Measurements from ENCODE around the gene MCF2L2.
"Not testable (repeated sequence)": the region's sequence is repeated elsewhere in the genome, so short reads cannot be mapped to it uniquely, and the experiment has no call there.

The MCF2L2 gene

DNA sequence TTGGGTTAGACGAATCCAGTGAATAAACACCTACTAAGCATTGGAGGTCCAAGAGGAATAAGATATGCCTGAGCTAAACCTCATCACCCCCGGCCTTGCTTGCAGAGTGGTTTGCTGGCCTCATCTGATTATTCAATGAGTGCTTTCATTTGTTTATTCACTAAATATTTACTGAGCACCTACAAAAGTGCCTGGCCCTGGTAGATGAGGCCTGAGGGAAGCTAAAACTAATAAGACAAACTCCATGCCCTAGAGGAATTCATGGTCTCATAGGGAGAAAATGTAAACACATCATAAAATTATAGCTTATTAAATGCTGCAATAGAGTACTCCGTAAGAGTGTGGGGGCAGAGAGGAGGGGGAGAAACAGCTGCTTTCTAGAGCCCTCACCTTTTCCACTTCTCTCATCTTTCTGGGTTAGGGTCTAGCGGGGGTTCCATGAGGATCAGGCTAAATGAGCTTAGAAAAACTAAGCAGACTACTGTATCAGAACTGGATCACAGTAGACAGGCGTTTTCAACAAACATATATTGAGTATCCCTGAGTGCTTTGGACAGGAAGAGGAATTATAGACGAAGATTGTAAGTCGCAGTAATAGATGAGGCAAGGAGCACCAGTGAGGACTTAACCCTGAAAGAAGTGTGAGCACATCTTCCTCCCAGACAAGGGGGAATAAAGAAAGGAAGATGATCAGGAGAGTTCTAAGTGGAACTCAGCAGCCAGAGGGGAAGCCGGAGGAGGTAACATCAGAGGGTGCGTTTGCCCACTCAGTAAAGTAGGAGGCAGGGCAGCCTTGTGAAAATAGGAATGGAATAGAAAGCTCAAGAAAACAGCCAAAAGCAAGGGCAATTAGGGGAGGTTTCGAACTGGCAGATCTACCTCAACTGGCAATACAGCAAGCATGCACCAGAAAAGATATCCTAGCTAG is 234.4 kb downstream of the MCF2L2 start:
- no peak for DNase-seq

- DNase-seq = no peak
Observed at GRCh38 chr3:183192650-183193300, 235.6 kb downstream of the MCF2L2 start.

DNA sequence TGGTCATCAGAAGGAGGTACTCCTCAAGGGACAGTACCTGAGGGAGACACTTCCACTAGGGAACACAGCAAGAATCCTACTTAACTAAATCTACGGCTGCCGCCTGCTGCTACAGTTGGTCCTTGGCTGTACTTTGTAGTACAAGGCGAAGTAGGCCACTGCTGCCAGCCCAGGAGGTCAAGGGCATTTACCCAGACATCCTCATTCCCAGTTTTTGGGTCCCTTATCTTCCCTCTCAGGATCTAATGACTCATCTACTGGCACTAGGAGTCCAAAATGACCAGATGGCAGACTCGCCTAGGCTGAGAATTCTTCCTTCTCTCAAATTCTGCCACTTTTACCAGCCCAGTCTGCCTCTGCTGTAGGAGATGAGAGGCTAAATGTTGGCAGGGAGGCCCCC is 238.8 kb downstream of the MCF2L2 start:
- no peak for DNase-seq

DNA sequence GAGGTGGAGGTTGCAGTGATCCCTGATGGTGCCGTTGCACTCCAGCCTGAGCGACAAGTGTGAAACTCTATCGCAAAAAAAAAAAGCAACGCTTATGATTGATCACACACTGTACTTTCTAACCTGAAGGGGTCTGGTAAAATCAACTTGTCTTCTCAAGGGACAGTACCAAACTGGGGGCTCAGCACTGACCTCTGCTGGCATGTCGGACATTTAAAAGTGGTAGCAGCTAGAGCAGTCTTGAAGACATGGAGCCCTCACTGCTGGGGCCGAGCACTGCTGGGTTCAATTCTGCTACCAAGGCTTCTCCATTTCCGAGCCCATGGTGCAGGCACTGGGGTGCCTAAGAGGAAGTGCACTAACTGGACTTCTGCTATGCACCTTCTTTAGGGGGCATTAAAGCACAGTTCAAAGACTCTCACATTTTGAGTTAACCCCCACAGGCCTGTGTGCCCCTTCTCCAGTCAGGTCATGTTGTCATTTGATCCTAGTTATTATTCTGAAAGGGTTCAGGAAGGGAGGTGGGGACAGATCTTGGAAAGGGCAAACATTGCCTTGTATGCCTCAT is 239.4 kb downstream of the MCF2L2 start:
- peak; percentile 41 for DNase-seq

GRCh38 chr3:183185696-183186095 is 242.7 kb downstream of the MCF2L2 start:
- no peak for DNase-seq

- DNase-seq = no peak
Observed at GRCh38 chr3:183182732-183183610, 245.4 kb downstream of the MCF2L2 start.

GRCh38 chr3:183182073-183182472 is 246.3 kb downstream of the MCF2L2 start:
- no peak for DNase-seq

- DNase-seq = no peak
Observed at GRCh38 chr3:183181606-183182005, 246.8 kb downstream of the MCF2L2 start.

- DNase-seq = no peak
Observed at GRCh38 chr3:183180784-183181295, 247.6 kb downstream of the MCF2L2 start.

DNA sequence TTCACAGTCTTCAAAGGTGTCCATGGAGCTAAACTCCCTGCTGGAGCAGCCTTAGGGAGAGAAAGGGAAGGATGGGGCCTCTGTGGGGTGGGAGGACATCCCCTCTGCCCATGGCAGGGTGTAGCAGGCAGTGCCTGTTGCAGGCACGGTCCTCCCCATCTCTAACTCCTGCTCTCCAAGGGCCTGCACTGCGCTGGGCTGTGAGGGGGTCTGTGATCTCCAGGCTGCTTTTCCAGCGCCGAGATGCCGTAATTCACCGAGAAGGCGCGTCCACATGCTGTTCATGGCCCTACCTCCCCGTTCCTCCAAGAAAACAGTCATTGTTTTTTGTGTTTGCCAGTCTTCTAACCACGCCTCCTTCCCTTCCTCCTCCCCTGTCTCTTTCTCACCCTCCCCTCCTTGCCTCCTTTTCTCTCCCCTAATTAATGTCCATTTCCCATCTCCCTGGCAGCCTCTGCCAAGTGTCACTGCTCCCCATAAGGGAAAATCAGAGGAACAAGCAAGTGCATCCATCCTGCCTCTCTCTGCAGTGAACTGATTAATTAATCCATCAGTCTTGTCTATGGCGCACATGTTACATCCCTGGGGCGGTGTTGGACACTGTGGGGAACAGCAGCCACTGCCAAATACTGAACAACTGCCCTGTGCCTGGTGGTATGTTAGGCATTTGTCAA is 248.2 kb downstream of the MCF2L2 start:
- DNase-seq = no peak

DNA sequence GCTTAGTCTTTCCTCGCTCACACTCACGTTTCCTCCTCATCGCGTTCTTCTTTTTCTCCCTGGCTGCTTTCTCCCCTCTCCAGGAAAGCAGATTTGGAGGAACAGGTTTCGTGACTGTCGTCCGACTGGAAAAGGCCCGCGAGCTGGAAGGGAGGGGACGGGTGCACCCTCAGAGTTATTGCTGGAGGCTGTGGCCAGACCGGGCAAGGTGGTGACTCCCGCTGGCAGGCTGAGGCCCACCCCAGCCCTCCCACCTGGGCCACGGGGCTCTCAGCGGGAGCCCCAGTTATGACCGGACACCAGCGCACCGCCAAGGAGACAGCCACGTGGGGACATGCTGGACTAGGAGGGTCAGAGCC is 248.9 kb downstream of the MCF2L2 start:
- DNase-seq = not testable (repeated sequence)

DNA sequence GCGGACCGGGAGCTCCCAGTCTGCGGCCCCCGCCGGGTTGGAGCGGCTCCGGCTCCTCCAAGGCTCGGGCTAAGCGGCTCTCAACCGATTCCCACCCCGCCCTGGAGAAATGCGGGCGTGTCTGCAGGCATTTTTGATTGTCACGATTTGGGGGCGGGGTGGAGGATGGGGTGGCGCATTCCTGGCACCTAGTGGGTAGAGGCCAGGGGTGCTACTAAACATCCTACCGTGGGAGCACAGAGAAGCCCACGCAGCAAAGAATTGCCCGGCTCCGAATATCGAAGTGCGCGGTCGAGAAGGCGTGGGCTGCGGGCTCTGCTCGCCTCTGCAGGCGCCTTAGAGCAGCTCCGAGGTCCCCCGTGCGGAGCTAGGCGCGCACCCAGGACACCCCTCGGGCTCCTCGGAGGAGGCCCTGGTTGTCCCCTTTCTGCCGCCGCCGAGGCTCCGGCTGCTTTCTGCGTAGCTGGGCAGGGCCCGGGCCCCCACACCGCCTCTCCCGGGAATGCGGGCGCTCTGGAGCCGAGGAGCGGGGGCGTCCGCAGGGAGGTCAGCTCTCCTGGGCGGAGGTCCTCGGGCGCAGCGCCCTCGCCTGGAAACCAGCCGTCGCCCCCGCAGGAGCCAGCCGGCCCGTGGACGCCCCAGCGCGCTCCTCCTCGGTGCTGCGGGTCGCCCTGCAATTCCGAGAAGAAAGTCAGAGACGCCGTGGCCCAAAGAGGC is 249.4 kb downstream of the MCF2L2 start:
- DNase-seq = peak; percentile 43

- DNase-seq = no peak
Observed at GRCh38 chr3:183178512-183178832, 249.9 kb downstream of the MCF2L2 start.

DNA sequence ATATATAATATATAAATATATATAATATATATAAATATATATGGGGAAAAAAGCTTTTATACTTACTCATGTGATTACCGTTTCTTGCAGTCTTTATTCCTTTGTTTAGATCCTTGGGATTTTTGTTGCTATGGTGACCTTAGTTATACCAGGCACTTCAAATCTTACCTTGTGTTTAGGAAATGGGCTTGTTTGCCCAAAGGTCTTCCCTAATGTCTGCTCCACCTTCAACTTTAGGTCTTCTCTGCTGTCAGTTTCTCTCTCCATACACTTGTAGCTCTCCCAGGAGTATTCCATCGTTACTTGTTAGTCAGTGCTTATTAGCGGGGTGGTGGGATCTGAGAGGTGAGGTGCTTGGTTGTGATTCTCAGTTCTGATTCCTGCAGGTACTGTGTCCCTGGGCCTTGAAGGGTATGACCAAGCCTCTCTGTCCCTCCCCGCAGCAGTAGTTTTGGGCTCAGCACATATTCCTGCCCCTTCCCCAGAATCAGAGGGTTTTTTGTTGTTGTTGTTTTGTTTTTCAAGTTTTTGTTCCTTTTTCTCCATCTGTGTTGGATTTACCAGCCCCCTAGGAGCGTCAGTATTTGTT is 256.3 kb downstream of the MCF2L2 start:
- no peak for DNase-seq

DNA sequence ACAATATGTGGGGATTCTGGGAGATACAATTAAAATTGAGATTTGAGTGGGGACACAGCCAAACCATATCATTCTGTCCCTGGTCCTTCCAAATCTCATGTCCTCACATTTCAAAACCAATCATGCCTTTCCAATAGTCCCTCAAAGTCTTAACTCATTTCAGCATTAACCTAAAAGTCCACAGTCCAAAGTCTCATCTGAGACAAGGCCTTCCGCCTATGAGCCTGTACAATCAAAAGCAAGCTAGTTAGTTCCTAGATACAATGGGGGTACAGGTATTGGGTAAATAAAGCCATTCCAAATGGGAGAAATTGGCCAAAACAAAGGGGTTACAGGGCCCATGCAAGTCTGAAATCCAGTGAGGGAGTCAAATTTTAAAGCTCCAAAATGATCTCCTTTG is 260.4 kb downstream of the MCF2L2 start:
- not testable (repeated sequence) for DNase-seq

DNA sequence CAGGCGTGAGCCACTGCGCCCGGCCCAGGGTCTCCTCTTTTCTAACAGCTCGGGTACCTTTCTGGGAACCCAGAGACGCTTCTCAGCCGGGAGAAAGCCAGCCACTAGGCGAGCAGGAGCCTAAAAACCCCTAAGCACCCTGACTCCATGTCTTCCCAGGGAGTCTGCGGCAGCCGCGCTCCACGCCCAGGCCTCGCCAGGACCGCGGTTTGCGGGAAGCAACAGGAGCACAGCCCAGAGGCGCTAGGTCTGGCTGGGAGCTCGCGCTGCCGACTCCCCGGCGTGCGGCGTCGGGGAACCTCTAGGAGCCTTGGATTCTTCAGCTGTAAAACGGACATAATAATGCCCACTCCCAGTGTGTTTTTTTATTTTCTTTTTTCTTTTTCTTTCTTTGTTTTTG is 264.9 kb downstream of the MCF2L2 start:
- no peak for DNase-seq

GRCh38 chr3:183161552-183162336 is 266.7 kb downstream of the MCF2L2 start:
- DNase-seq = peak; percentile 23

DNA sequence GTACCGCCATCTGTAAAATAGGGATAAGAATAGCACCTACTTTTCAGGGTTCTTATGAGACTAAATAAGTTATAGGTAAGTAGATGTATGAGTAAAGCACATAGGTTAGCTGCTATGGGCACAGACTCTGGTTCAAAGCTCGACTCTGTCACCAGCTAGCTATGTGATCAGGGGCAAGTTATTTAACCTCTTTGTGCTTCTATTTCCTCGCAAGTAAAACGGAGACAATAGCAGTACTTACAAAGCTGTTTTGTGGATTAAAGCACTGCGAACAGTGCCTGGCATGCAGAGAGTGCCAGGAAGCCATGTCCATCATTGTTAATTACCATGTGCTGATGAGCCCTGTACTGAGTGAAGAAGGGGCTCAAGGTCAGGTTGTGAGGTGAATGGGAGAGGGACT is 267.8 kb downstream of the MCF2L2 start:
- no peak for DNase-seq

DNA sequence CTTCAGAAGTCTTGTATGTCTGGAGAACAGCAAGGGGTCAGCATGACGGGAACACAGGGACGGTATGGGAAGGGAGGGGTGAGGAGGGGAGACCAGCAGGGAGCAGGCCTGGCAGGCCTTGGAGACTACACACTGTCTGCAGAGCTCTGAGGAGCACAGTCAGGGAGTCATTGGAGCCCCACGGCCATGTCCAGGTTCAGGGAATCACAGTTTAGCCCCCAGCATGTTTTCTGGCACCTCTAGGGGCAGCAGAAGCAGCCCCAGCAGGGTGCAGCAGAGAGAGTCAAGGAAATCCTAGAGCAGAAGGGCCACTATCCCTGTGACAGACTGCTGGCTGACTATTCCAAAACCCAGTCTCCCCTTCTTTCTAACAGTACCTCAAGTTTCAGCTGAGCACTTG is 269.1 kb downstream of the MCF2L2 start:
- no peak for DNase-seq

- DNase-seq = no peak
Observed at GRCh38 chr3:183158551-183159006, 269.8 kb downstream of the MCF2L2 start.

All from CD4-positive, alpha-beta T cell treated with Interleukin-6 for 4 hours (primary cell).